GM18505 (cell line): ENCODE measurements around the gene VPS35.

ENCODE experiments used
- ATAC-seq: cut with Tn5 transposase; IDR thresholded peaks from one replicate; pipeline ENCODE4 v1.9.1; 2021; ENCODE audit not compliant: unreplicated experiment
- POLR2A ChIP-seq: IDR thresholded peaks from 4 replicates; pipeline ENCODE4 v1.6.1; 2011; ENCODE audit warnings: borderline replicate concordance; ENCODE audit not compliant: insufficient read depth, insufficient read length; ENCODE audit errors: extremely low read depth

The VPS35 gene

GRCh38 chr16:46621934-46622676 is 66.9 kb downstream of the VPS35 start:
- no peak for TF ChIP-seq POLR2A
- ATAC-seq: no peak

GRCh38 chr16:46621006-46621933 is 67.7 kb downstream of the VPS35 start, which contains the start of gene SHCBP1:
SHCBP1 (minus strand) TSS chr16:46621379; CDS start chr16:46621359, 20 bp downstream.
- TF ChIP-seq POLR2A: peak; percentile 79
- ATAC-seq: peak; percentile 91

- peak; percentile 14 for ATAC-seq
Measured at GRCh38 chr16:46620266-46621005, 68.5 kb downstream of the VPS35 start.

GRCh38 chr16:46618516-46618915 is 70.5 kb downstream of the VPS35 start:
- ATAC-seq: no peak
- TF ChIP-seq POLR2A: no peak

More at GRCh38 chr16:46620266-46621005, 68.5 kb downstream of the VPS35 start:
- no peak for TF ChIP-seq POLR2A

- ATAC-seq: no peak
- TF ChIP-seq POLR2A: no peak
Measured at GRCh38 chr16:46614006-46614405, 75.0 kb downstream of the VPS35 start.

GRCh38 chr16:46613352-46613751 is 75.6 kb downstream of the VPS35 start:
- no peak for ATAC-seq
- no peak for TF ChIP-seq POLR2A

- peak; percentile 68 for ATAC-seq
Measured at GRCh38 chr16:46612121-46612520, 76.9 kb downstream of the VPS35 start.

GRCh38 chr16:46607529-46607928 is 81.4 kb downstream of the VPS35 start:
- ATAC-seq: no peak
- TF ChIP-seq POLR2A: no peak

More at GRCh38 chr16:46612121-46612520, 76.9 kb downstream of the VPS35 start:
- no peak for TF ChIP-seq POLR2A

GRCh38 chr16:46606231-46606630 is 82.7 kb downstream of the VPS35 start:
- TF ChIP-seq POLR2A: no peak
- ATAC-seq: no peak
